Vagina (tissue), 2 donors: Measurements from ENCODE around the gene ADIRF. TPM values are rescaled to one million over a fixed set of nuclear protein-coding genes. Genes with fewer than 3 reads are reported as not detected.

Experiments
- DNase-seq, 2 donors: peaks; one replicate each; pipeline ENCODE4 v3.0.0-alpha.2; 2017; ENCODE audit errors: extremely low spot score in 2 of 2
- H3K27ac ChIP-seq: fragments of 200-600 bp; sonication (generic); one replicate; pipeline ENCODE4 v1.5.1; 2019
- H3K27me3 ChIP-seq: fragments of 200-600 bp; sonication (generic); one replicate; pipeline ENCODE4 v1.5.1; 2019
- H3K36me3 ChIP-seq, 2 donors: fragments of 200-600 bp; sonication (generic); one replicate each; pipeline ENCODE4 v1.5.1; 2017 to 2019
- H3K4me1 ChIP-seq: fragments of 200-600 bp; sonication (generic); one replicate; pipeline ENCODE4 v1.5.1; 2019
- H3K4me3 ChIP-seq, 2 donors: fragments of 200-600 bp; sonication (generic); 1 replicate in 1 of 2; 2 replicates in 1 of 2; pipeline ENCODE4 v1.5.1; 2016 to 2019
- H3K9me3 ChIP-seq: fragments of 200-600 bp; sonication (generic); one replicate; pipeline ENCODE4 v1.5.1; 2019
- CTCF ChIP-seq, 3 experiments: fragments of 450-650 bp in 2 of 3; fragments of 200-600 bp in 1 of 3; sonication (generic) in 1 of 3; IDR thresholded peaks; one replicate each; pipeline ENCODE4 v1.5.1; 2017 to 2019; ENCODE audit warnings: antibody characterized with exemption in 3 of 3, mild to moderate bottlenecking in 2 of 3, moderate library complexity in 2 of 3
- POLR2A ChIP-seq, 2 donors: fragments of 450-650 bp; IDR thresholded peaks; one replicate each; pipeline ENCODE4 v1.6.1; 2017; ENCODE audit warnings: antibody characterized with exemption in 2 of 2, mild to moderate bottlenecking in 2 of 2, moderate library complexity in 2 of 2
- POLR2AphosphoS5 ChIP-seq, 2 donors: sonication (generic); formaldehyde crosslinking; IDR thresholded peaks; one replicate each; pipeline ENCODE4 v1.9.0; 2017; ENCODE audit warnings: antibody characterized with exemption in 2 of 2, mild to moderate bottlenecking in 2 of 2, low read depth in 1 of 2; ENCODE audit not compliant: insufficient read depth in 1 of 2
- intact Hi-C: fragments of 100-400 bp; cut with DNase I; formaldehyde crosslinking; loops from one replicate; pipeline ENCODE4 v1.15.1; 2023
- total RNA-seq: library from RNA; depleted of rRNA; stranded (reverse); fragments of >200 nt; gene quantifications from one replicate; pipeline ENCODE4 v1.2.3, GENCODE V29; 2016

ADIRF gene
- total RNA-seq, 1 donor from 2014 or later, result 374 TPM

GRCh38 chr10:86959737-86960002, 8.6 kb upstream of the ADIRF start:
- Histone ChIP-seq H3K4me3 (peak overlapping the region; percentile 34 to 35), H3K36me3 (no peaks in the 10 kb centered on the region), H3K27me3 (no peaks in the 10 kb centered on the region), H3K9me3 (no peaks in the 10 kb centered on the region), H3K27ac (peak overlapping the region; percentile 91), H3K4me1 (peaks cover 72% of the 10 kb centered on the region)
- DNase-seq, result no peak
- no peak for TF ChIP-seq CTCF (IDR thresholded peaks at IDR 0.05)
- no peak for TF ChIP-seq POLR2A (IDR thresholded peaks at IDR 0.05)
- no peak for TF ChIP-seq POLR2AphosphoS5 (IDR thresholded peaks at IDR 0.05; ENCODE audit: insufficient read depth in 1 of 2, low read depth in 1 of 2)
- intact Hi-C loops, result no loop called here

GRCh38 chr10:86960003-86960862, 8.0 kb upstream of the ADIRF start:
- no peak for DNase-seq
- H3K4me3 ChIP-seq, result peak overlapping the region; percentile 34 to 35

GRCh38 chr10:86960863-86961434, 7.3 kb upstream of the ADIRF start:
- Histone ChIP-seq H3K4me3 (no peak overlapping the region), H3K27me3 (no peaks in the 10 kb centered on the region), H3K4me1 (peaks cover 68% of the 10 kb centered on the region), H3K9me3 (no peaks in the 10 kb centered on the region), H3K27ac (peak overlapping the region; percentile 91), H3K36me3 (no peaks in the 10 kb centered on the region)
- TF ChIP-seq POLR2AphosphoS5 (IDR thresholded peaks at IDR 0.05; ENCODE audit: insufficient read depth in 1 of 2, low read depth in 1 of 2), result no peak
- TF ChIP-seq POLR2A (IDR thresholded peaks at IDR 0.05), result no peak
- no peak for TF ChIP-seq CTCF (IDR thresholded peaks at IDR 0.05)
- intact Hi-C loops, result no loop called here
- DNase-seq, result no peak

More at GRCh38 chr10:86960003-86960862, 8.0 kb upstream of the ADIRF start:
- intact Hi-C loops, result no loop called here
- Histone ChIP-seq H3K36me3 (no peaks in the 10 kb centered on the region), H3K27me3 (no peaks in the 10 kb centered on the region), H3K27ac (peak overlapping the region; percentile 91), H3K9me3 (no peaks in the 10 kb centered on the region), H3K4me1 (peaks cover 69% of the 10 kb centered on the region)
- TF ChIP-seq CTCF (IDR thresholded peaks at IDR 0.05), result peak; percentile 75 to 82 (median 76)
- TF ChIP-seq POLR2A (IDR thresholded peaks at IDR 0.05), result no peak

- no peak overlapping the region for H3K27ac ChIP-seq
- peaks cover 68% of the 10 kb centered on the region for H3K4me1 ChIP-seq
- TF ChIP-seq POLR2A (IDR thresholded peaks at IDR 0.05) (no peak), POLR2AphosphoS5 (IDR thresholded peaks at IDR 0.05; ENCODE audit: insufficient read depth in 1 of 2, low read depth in 1 of 2) (no peak), CTCF (IDR thresholded peaks at IDR 0.05) (no peak)
- intact Hi-C loops, result no loop called here
- no peaks in the 10 kb centered on the region for H3K27me3 ChIP-seq
- no peak for DNase-seq
- no peaks in the 10 kb centered on the region for H3K9me3 ChIP-seq
- no peaks in the 10 kb centered on the region for H3K36me3 ChIP-seq
- H3K4me3 ChIP-seq, result no peak overlapping the region
These were observed 6.7 kb upstream of the ADIRF start for GRCh38 chr10:86961481-86962091.
